B cell (primary cell): ENCODE measurements around the gene PIK3R2. TPM values are rescaled to one million over a fixed set of nuclear protein-coding genes. Genes with fewer than 3 reads are reported as not detected.

ENCODE experiments used
- ATAC-seq: fragments of 200-7000 bp; cut with Tn5 transposase; one replicate; pipeline ENCODE4 v1.10.0; 2021; ENCODE audit warnings: low read depth, mild to moderate bottlenecking, moderate number of reproducible peaks, moderate library complexity
- CTCF ChIA-PET: fragments of 350-600 bp; sonication (Branson Sonifier 250); formaldehyde crosslinking; loops from one replicate; lab custom pipeline; 2021; ENCODE audit warnings: antibody characterized with exemption, inconsistent platforms; lab: Charles Lee
- POLR2A ChIA-PET: fragments of 350-600 bp; sonication (Branson Sonifier 250); formaldehyde crosslinking; loops from one replicate; lab custom pipeline; 2021; ENCODE audit warnings: antibody characterized with exemption; lab: Charles Lee
- DNase-seq: peaks from one replicate; pipeline ENCODE4 v3.0.0; 2013
- H2AFZ ChIP-seq: 2 replicates; pipeline ENCODE4 v1.6.1; 2012; ENCODE audit warnings: mild to moderate bottlenecking, low read depth, low read length; ENCODE audit not compliant: insufficient read depth, poor library complexity, severe bottlenecking
- H3K27ac ChIP-seq, 2 donors: 1 replicate in 1 of 2; 2 replicates in 1 of 2; pipeline ENCODE4 v1.5.1; 2012 to 2013; ENCODE audit warnings: low read length in 2 of 2, mild to moderate bottlenecking in 2 of 2, moderate library complexity in 1 of 2
- H3K27me3 ChIP-seq, 4 experiments: fragments of 200-600 bp in 1 of 4; sonication (generic) in 1 of 4; replicated peaks in 1 of 4; 1 replicate in 2 of 4; 2 replicates in 2 of 4; pipeline versions ENCODE4 v1.6.1 to v1.7.0; 2013 to 2016; ENCODE audit warnings: low read length in 3 of 4, mild to moderate bottlenecking in 2 of 4, mixed read lengths in 1 of 4, moderate library complexity in 1 of 4; ENCODE audit not compliant: insufficient read depth in 4 of 4, control insufficient read depth in 3 of 4; ENCODE audit errors: control extremely low read depth in 1 of 4
- H3K36me3 ChIP-seq, 2 experiments: replicated peaks in 1 of 2; 1 replicate in 1 of 2; 2 replicates in 1 of 2; pipeline versions ENCODE4 v1.6.1 to v1.7.1; 2013; ENCODE audit warnings: low read length in 1 of 2; ENCODE audit not compliant: insufficient read depth in 2 of 2, control insufficient read depth in 1 of 2; ENCODE audit errors: control extremely low read depth in 1 of 2, extremely low read depth in 1 of 2
- H3K4me1 ChIP-seq, 2 donors: fragments of 200-600 bp in 1 of 2; sonication (generic) in 1 of 2; 1 replicate in 1 of 2; 2 replicates in 1 of 2; pipeline versions ENCODE4 v1.5.1 to v1.6.1; 2013 to 2017; ENCODE audit warnings: low read length in 2 of 2; ENCODE audit not compliant: control insufficient read depth in 2 of 2, insufficient read depth in 2 of 2
- H3K4me2 ChIP-seq: replicated peaks from 2 replicates; pipeline ENCODE3; 2012; ENCODE audit warnings: mild to moderate bottlenecking, low read depth, low read length; ENCODE audit not compliant: poor library complexity, severe bottlenecking
- H3K4me3 ChIP-seq, 5 experiments: fragments of 200-600 bp in 1 of 5; sonication (generic) in 1 of 5; 1 replicate in 3 of 5; 2 replicates in 2 of 5; pipeline versions ENCODE4 v1.5.1 to v1.7.0; 2011 to 2016; ENCODE audit warnings: low read length in 4 of 5, mild to moderate bottlenecking in 4 of 5, low read depth in 2 of 5, control low read depth in 1 of 5, moderate library complexity in 1 of 5; ENCODE audit not compliant: insufficient read depth in 1 of 5; ENCODE audit errors: control extremely low read depth in 1 of 5, extremely low read depth in 1 of 5
- H3K79me2 ChIP-seq: fragments of 200-600 bp; sonication (generic); one replicate; pipeline ENCODE4 v1.6.0; 2016; ENCODE audit warnings: low read length; ENCODE audit not compliant: control insufficient read depth, insufficient read depth
- H3K9ac ChIP-seq: fragments of 200-600 bp; sonication (generic); 2 replicates; pipeline ENCODE4 v1.6.1; 2017; ENCODE audit warnings: mild to moderate bottlenecking, low read length, moderate library complexity
- H3K9me3 ChIP-seq, 3 donors: one replicate each; pipeline versions ENCODE4 v1.6.1 to v1.7.1; 2013; ENCODE audit warnings: low read length in 2 of 3; ENCODE audit not compliant: control insufficient read depth in 2 of 3, insufficient read depth in 1 of 3; ENCODE audit errors: control extremely low read depth in 1 of 3
- H4K20me1 ChIP-seq: 2 replicates; pipeline ENCODE4 v1.6.0; 2012; ENCODE audit warnings: mild to moderate bottlenecking, low read length; ENCODE audit not compliant: insufficient read depth, control insufficient read depth, poor library complexity, severe bottlenecking
- H3K27ac Mint-ChIP-seq: one replicate; pipeline ENCODE4 v1.8.0; 2021; ENCODE audit warnings: mixed read lengths
- H3K27me3 Mint-ChIP-seq: one replicate; pipeline ENCODE4 v1.8.0; 2021; ENCODE audit warnings: mixed read lengths
- H3K4me1 Mint-ChIP-seq: one replicate; pipeline ENCODE4 v1.8.0; 2021; ENCODE audit warnings: mixed read lengths
- H3K4me3 Mint-ChIP-seq: one replicate; pipeline ENCODE4 v1.8.0; 2021; ENCODE audit warnings: mixed read lengths
- H3K9me3 Mint-ChIP-seq: one replicate; pipeline ENCODE4 v1.8.0; 2022; ENCODE audit warnings: mixed read lengths; ENCODE audit not compliant: insufficient read depth
- CTCF ChIP-seq: fragments of 200-600 bp; IDR thresholded peaks from one replicate; pipeline ENCODE4 v1.8.0; 2022; ENCODE audit warnings: antibody characterized with exemption, mild to moderate bottlenecking
- EZH2 ChIP-seq: IDR thresholded peaks from 2 replicates; pipeline ENCODE4 v1.6.1; 2012; ENCODE audit warnings: borderline replicate concordance, low read depth, mild to moderate bottlenecking, moderate library complexity, low read length; ENCODE audit not compliant: insufficient read depth, poor library complexity, severe bottlenecking
- WGBS: methylation state at CpG from one replicate; pipeline ENCODE4 v1.1.5; 2013; ENCODE audit warnings: missing lambda C conversion rate; ENCODE audit not compliant: insufficient coverage; 5-methylcytosine and 5-hydroxymethylcytosine counted together
- intact Hi-C: fragments of 100-400 bp; cut with micrococcal nuclease; formaldehyde crosslinking; loops from one replicate; pipeline ENCODE4 v1.10.0; 2022
- polyA plus RNA-seq: library from polyadenylated mRNA; depleted of rRNA; stranded (reverse); fragments of >200 nt; gene quantifications from 2 replicates; pipeline ENCODE4 v1.2.3, GENCODE V29; 2012
- total RNA-seq, 2 donors: library from RNA; stranded (reverse); fragments of 120-200 nt in 1 of 2; gene quantifications; 1 replicate in 1 of 2; 2 replicates in 1 of 2; pipeline versions ENCODE4 v1.2.3 to v1.2.4, GENCODE V29; 2013 to 2022

The PIK3R2 gene
- total and polyA plus RNA-seq, 2 donors (not counting 1 experiment from before 2014, with no cell fraction given), result 8.5 to 15.8 TPM

- Histone ChIP-seq H4K20me1 (peaks cover 20% of the 10 kb centered on the region), H3K4me3 (no peak overlapping the region), H3K9ac (no peak overlapping the region), H2AFZ (no peak overlapping the region), H3K27ac (no peak overlapping the region), H3K4me1 (no peaks in the 10 kb centered on the region), H3K4me2 (no peak overlapping the region), H3K36me3 (peaks cover 7 to 80% of the 10 kb centered on the region in 2 experiments), H3K27me3 (no peaks in the 10 kb centered on the region), H3K9me3 (no peaks in the 10 kb centered on the region), H3K79me2 (no peaks in the 10 kb centered on the region)
- ChIA-PET CTCF (interaction anchor here (0.6 to 1.8 kb wide), 4 partner anchors 10 to 435 kb away, joined by 3 to 8 read pairs (median 4); no protein-coding TSS in a partner anchor), POLR2A (interaction anchor here (0.6 to 0.8 kb wide), 2 partner anchors 33 to 281 kb away, joined by 5 read pairs; no protein-coding TSS in a partner anchor)
- Mint-ChIP-seq H3K27me3 (no peaks in the 10 kb centered on the region), H3K9me3 (no peaks in the 10 kb centered on the region), H3K27ac (no peak overlapping the region), H3K4me3 (no peak overlapping the region), H3K4me1 (no peaks in the 10 kb centered on the region)
- ATAC-seq (no peak), DNase-seq (no peak)
- WGBS, result 100% methylated on average over 4 of the region's 6 CpGs
- no peak for TF ChIP-seq CTCF
- no peak for TF ChIP-seq EZH2
- intact Hi-C loops, result no loop called here
Measured at GRCh38 chr19:18141031-18141430, 11.9 kb upstream of the PIK3R2 start.

- H4K20me1 ChIP-seq, result peaks cover 24% of the 10 kb centered on the region
- H3K79me2 ChIP-seq, result no peaks in the 10 kb centered on the region
- 83% methylated on average over 1 of the region's 3 CpGs for WGBS
- no peaks in the 10 kb centered on the region for H3K4me1 ChIP-seq
- TF ChIP-seq EZH2 (no peak), CTCF (no peak)
- peaks cover 7 to 76% of the 10 kb centered on the region in 2 experiments for H3K36me3 ChIP-seq
- no peak overlapping the region for H3K4me3 ChIP-seq
- ChIA-PET POLR2A (no interaction called here), CTCF (no interaction called here)
- no peaks in the 10 kb centered on the region for H3K27me3 ChIP-seq
- Mint-ChIP-seq H3K27me3 (no peaks in the 10 kb centered on the region), H3K4me1 (no peaks in the 10 kb centered on the region), H3K4me3 (no peak overlapping the region), H3K9me3 (no peaks in the 10 kb centered on the region), H3K27ac (peak overlapping the region; percentile 61)
- H3K9ac ChIP-seq, result no peak overlapping the region
- no peak overlapping the region for H3K27ac ChIP-seq
- H3K4me2 ChIP-seq, result no peak overlapping the region
- ATAC-seq, result no peak
- intact Hi-C loops, result no loop called here
- no peak for DNase-seq
- no peaks in the 10 kb centered on the region for H3K9me3 ChIP-seq
- no peak overlapping the region for H2AFZ ChIP-seq
Measured at GRCh38 chr19:18143902-18144301, 9.1 kb upstream of the PIK3R2 start.
